Motor neuron (in vitro differentiated cells): ENCODE data around the gene SH3TC2. TPM values are rescaled to one million over a fixed set of nuclear protein-coding genes. Genes with fewer than 3 reads are reported as not detected.

Experiments used
- ATAC-seq, 8 experiments: fragments of 200-7000 bp; cut with Tn5 transposase; replicated peaks in 6 of 8; 2 replicates each; pipeline ENCODE4 v1.8.0; 2021; ENCODE audit warnings: mild to moderate bottlenecking in 8 of 8, moderate library complexity in 8 of 8
- H3K27ac ChIP-seq, 2 donors: fragments of 250-450 bp; sonication (Bioruptor Pico); 2 replicates each; pipeline ENCODE4 v1.9.0; 2021; ENCODE audit warnings: antibody characterized with exemption in 2 of 2, mild to moderate bottlenecking in 2 of 2, moderate library complexity in 1 of 2
- H3K4me1 ChIP-seq, 2 donors: fragments of 250-450 bp; sonication (Bioruptor Pico); replicated peaks in 1 of 2; 2 replicates each; pipeline ENCODE4 v1.6.1; 2021; ENCODE audit warnings: antibody characterized with exemption in 2 of 2, mild to moderate bottlenecking in 2 of 2, moderate library complexity in 1 of 2
- H3K4me3 ChIP-seq, 5 donors: fragments of 250-450 bp; sonication (Bioruptor Pico); 2 replicates each; pipeline ENCODE4 v1.9.0; 2021; ENCODE audit warnings: antibody characterized with exemption in 5 of 5, mild to moderate bottlenecking in 5 of 5, moderate library complexity in 4 of 5
- WGBS, 10 experiments: fragments of 450-650 bp; shearing (Covaris generic); methylation state at CpG; one replicate each; pipeline ENCODE4 v1.0.0; 2022; 5-methylcytosine and 5-hydroxymethylcytosine counted together
- in situ Hi-C, 9 experiments: fragments of 400-800 bp; cut with MboI; loops; one replicate each; pipeline ENCODE4 v1.15.0; 2021; ENCODE audit warnings: low sequenced_read_pairs in 9 of 9, low pct_unique_long_range_greater_than_20kb in 2 of 9; ENCODE audit not compliant: unreplicated experiment in 9 of 9
- total RNA-seq, 8 experiments: library from RNA; unstranded; fragments of 300-600 nt; gene quantifications; 2 replicates each; pipeline versions ENCODE4 v1.2.3 to v1.2.4, GENCODE V29; 2022

Gene SH3TC2
- total RNA-seq, 8 experiments from 2014 or later, result 0.11 to 51.6 (median 0.93) TPM

DNA sequence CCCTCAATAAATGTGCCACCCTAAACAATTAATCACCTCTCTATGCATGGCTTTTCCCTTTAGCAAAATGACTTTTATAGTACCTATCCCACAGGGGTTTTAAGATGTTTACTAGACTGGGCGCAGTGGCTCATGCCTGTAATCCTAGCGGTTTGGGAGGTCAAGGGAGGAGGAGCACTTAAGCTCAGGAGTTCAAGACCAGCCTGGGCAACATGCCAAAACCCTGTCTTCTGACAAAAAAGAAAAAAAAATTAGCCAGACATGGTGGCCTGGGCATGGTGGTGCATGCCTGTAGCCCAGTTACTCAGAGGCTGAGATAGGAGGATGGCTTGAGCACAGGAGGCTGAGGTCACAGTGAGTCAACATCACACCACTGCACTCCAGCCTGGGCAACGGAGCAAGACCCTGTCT is 13.5 kb downstream of the SH3TC2 start:
- WGBS, 10 experiments, result 40 to 100% (median 78%) methylated on average over 1 to 3 of the region's 3 CpGs; no CpG with 5 or more reads in 2 of the 10 experiments
- Histone ChIP-seq H3K4me3 (no peak overlapping the region), H3K4me1 (no peaks in the 10 kb centered on the region), H3K27ac (no peak overlapping the region)
- ATAC-seq, result no peak
- in situ Hi-C loops, result loop anchor here in 6 of 9 experiments (25.0 kb wide), 2 partner anchors 312 to 612 kb away; no protein-coding TSS in a partner anchor

DNA sequence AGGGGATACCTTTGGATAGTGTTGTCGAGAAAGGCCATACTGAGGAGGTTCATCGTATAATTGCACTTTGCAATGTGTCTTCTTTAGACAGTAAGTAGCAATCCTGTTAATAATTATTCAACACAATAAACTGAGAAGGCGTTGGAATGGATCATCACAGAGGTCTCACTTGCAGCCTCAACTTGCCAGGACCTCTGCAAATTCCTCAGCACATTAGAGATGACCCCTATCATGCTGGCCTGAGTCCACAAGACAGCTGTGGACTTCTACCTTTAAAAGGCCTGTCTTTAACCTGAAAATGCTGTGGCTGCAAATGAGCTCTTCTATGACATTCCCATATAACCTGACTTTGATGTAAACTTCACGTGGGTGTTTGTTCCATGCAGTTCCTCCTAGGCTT is 14.1 kb downstream of the SH3TC2 start:
- in situ Hi-C loops, result loop anchor here in 6 of 9 experiments (25.0 kb wide), 2 partner anchors 312 to 612 kb away; no protein-coding TSS in a partner anchor
- WGBS, 10 experiments, result 29 to 100% (median 62%) methylated on average over 1 to 4 of the region's 4 CpGs; no CpG with 5 or more reads in 1 of the 10 experiments
- H3K4me1 ChIP-seq, result no peaks in the 10 kb centered on the region
- ATAC-seq, result no peak
- no peak overlapping the region for H3K4me3 ChIP-seq
- H3K27ac ChIP-seq, result no peak overlapping the region

DNA sequence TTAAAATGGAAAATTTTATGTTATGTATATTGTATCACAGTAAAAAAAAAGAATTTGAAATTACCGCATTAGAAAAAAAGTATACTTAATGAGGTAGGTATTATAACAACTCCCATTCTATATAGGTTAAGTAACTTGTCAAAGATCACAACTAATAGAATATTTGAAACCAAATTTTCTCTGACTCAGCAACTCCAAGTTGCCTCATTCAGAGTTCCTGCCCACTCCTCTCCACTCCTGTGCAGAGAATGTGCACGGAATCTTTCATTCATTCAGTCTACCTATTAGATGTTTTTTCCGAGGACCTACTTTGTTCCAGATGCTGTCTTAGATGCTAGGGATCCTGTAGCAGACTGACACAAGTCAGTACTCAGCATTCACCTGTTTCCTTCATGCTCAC is 15.4 kb downstream of the SH3TC2 start:
- no peaks in the 10 kb centered on the region for H3K4me1 ChIP-seq
- in situ Hi-C loops, result loop anchor here in 6 of 9 experiments (25.0 kb wide), 2 partner anchors 310 to 610 kb away; no protein-coding TSS in a partner anchor
- no peak for ATAC-seq
- H3K4me3 ChIP-seq, result no peak overlapping the region
- WGBS, 10 experiments, result 80 to 100% (median 100%) methylated on average over 1 to 3 of the region's 3 CpGs; no CpG with 5 or more reads in 1 of the 10 experiments
- no peak overlapping the region for H3K27ac ChIP-seq

DNA sequence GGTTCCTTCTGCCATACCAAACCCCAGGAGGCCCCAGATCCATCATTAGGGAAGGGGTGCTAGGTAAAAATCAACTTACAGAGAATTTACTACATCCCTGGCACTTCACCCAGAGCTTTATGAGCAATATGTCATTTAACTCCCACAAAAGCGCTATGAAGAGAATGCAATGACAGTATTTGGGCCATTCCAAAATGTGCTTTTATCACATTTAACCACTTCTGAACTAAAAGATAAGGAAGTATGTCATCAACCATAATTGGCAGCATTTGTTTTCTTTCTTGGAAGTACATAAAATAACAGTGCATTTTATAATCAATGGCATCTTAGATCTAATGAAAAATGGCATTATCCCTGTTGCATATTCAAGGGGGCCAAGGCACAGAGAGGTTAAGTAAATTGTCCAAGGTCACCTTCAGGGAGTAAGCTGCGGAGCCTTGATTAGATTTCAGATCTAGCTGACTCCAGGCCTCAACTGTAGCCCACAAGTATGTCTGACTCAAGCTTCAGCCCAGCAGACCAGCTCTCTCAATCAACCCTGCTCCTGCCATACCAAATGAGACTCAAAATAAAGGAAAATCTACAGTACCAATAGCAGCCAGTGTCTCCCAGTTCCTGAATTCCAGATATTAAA is 16.5 kb downstream of the SH3TC2 start:
- no peak for ATAC-seq
- Histone ChIP-seq H3K27ac (no peak overlapping the region), H3K4me3 (no peak overlapping the region), H3K4me1 (no peaks in the 10 kb centered on the region)
- 70 to 100% (median 94%) methylated on average over 1 to 2 of the region's 2 CpGs for WGBS, 10 experiments
- in situ Hi-C loops, result loop anchor here in 6 of 9 experiments (25.0 kb wide), 2 partner anchors 309 to 609 kb away; no protein-coding TSS in a partner anchor

DNA sequence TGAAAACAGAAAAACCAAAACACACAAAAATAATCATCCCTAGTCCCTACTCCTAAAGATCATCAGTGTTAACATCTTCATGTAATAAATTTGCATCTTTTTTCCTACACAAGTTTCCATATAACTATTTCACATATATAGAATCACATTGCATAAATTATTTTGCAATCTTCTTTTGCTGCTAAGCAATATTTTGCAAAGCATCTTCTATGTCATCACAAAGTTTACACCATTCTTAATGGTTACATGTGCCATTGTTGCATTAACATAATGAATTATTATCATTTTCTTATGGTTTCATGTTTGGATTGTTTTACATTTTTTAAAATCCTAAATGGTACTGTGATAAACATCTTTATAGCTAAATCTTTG is 17.8 kb downstream of the SH3TC2 start:
- in situ Hi-C loops, result loop anchor here in 6 of 9 experiments (25.0 kb wide), 2 partner anchors 308 to 608 kb away; no protein-coding TSS in a partner anchor

DNA sequence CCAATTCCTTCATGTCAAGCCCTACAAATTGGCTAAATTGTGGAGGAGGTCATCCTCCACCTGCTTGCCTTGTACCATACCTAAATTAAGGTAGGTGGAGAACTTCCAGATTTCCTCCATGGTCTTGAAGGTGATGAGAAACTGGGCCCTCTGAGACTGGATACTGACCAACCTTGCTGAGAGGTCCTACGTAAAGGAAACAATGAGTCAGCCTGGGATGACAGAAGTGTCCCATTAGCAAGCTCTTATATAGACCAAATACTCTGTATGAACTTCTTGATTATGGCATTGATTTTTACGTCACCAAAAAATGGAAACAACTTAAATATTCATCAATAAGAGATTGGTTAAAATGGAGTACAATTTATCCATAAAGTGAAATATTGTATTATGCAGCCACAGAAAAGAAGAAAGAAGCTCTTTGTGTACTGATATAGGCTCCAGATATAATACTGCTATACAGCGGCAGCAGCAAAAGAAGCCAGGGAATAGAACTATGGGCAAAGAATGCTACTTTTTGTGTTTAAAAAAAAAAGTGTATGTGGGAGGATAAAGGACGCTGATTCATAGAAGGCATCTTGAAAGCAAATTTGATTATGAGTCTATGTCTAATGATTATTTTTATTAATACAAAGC is 18.3 kb downstream of the SH3TC2 start:
- in situ Hi-C loops, result loop anchor here in 6 of 9 experiments (25.0 kb wide), 2 partner anchors 307 to 607 kb away; no protein-coding TSS in a partner anchor
- no peaks in the 10 kb centered on the region for H3K4me1 ChIP-seq
- no peak overlapping the region for H3K27ac ChIP-seq
- no peak for ATAC-seq
- WGBS, 10 experiments, result 64 to 100% (median 85%) methylated on average over 1 to 4 of the region's 4 CpGs
- no peak overlapping the region for H3K4me3 ChIP-seq

More for the DNA sequence above, 17.8 kb downstream of the SH3TC2 start:
- ATAC-seq, result peak in 1 of 8 experiments; percentile 73
- no peak overlapping the region for H3K27ac ChIP-seq
- no peaks in the 10 kb centered on the region for H3K4me1 ChIP-seq
- H3K4me3 ChIP-seq, result no peak overlapping the region

DNA sequence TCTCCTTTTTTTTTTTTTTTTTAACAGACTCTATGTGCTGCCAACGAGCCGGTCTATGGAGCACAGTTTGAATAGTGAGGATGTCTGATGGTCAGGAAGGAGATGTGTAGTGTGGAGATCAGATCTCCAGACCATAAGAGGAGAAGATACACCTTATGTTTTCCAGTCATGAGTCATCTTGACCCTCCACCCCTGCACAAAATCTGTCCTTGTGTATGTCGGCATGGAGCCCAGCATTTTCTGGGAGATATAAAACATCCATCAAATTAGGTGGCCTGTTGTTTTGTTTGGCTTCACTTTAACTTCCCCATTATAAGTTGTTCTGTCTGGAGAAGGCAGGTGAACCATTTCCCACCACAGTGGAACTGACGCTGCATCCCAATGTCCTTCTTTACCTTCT is 19.2 kb downstream of the SH3TC2 start:
- no peaks in the 10 kb centered on the region for H3K4me1 ChIP-seq
- no peak for ATAC-seq
- in situ Hi-C loops, result loop anchor here in 6 of 9 experiments (25.0 kb wide), 2 partner anchors 306 to 606 kb away; no protein-coding TSS in a partner anchor
- H3K4me3 ChIP-seq, result no peak overlapping the region
- H3K27ac ChIP-seq, result no peak overlapping the region
- WGBS, 10 experiments, result 77 to 100% (median 83%) methylated on average over 2 to 4 of the region's 4 CpGs; no CpG with 5 or more reads in 3 of the 10 experiments

DNA sequence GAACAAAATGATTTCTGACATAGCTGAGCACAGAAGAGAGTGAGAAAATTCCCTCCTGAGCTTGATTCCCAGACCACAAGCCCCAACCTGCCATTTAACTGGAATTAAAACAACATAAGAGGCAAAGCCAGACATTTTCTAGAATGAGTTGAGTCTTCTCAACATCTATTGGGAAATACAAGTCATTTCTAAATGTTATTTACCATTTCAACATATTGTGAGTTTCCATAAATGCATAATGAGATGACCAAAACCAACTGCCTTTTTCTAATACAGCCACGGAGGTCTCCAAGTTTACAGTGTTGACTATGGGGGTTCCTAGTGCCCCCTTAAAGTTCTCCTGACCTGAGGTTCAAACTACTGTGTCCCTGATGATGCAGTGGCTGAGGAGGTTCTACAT is 20.0 kb downstream of the SH3TC2 start:
- 33 to 83% (median 57%) methylated on average over 1 of the region's 1 CpG; no CpG with 5 or more reads in 5 of the 10 experiments for WGBS, 10 experiments
- in situ Hi-C loops, result loop anchor here in 6 of 9 experiments (25.0 kb wide), 2 partner anchors 306 to 606 kb away; no protein-coding TSS in a partner anchor

DNA sequence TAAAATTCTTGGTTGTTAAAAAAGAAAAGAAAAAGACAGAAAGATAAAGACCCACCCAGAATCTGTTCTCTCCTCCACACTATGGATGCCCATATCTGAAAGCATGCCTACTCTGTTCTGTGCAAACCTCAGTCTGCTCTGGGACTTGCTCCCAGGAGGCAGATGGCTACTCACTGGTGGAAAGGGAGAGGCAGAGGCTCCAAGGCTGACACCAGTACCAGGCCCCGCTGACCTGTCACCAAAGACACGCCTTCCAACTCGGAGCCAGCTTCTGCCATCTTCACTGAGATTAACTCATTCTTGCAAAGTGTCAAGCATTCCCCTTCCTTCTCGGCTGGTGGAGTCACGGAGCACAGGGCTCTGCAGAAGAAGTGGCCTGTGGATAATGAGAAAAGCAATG is 21.6 kb downstream of the SH3TC2 start:
- WGBS, 10 experiments, result 50 to 96% (median 80%) methylated on average over 1 to 5 of the region's 5 CpGs; no CpG with 5 or more reads in 2 of the 10 experiments
- in situ Hi-C loops, result loop anchor here in 6 of 9 experiments (25.0 kb wide), 2 partner anchors 304 to 604 kb away; no protein-coding TSS in a partner anchor
- H3K4me3 ChIP-seq, result no peak overlapping the region
- no peak overlapping the region for H3K27ac ChIP-seq
- no peak for ATAC-seq
- H3K4me1 ChIP-seq, result no peaks in the 10 kb centered on the region

More for the DNA sequence above, 20.0 kb downstream of the SH3TC2 start:
- no peak overlapping the region for H3K4me3 ChIP-seq
- no peak overlapping the region for H3K27ac ChIP-seq
- no peaks in the 10 kb centered on the region for H3K4me1 ChIP-seq
- ATAC-seq, result no peak

DNA sequence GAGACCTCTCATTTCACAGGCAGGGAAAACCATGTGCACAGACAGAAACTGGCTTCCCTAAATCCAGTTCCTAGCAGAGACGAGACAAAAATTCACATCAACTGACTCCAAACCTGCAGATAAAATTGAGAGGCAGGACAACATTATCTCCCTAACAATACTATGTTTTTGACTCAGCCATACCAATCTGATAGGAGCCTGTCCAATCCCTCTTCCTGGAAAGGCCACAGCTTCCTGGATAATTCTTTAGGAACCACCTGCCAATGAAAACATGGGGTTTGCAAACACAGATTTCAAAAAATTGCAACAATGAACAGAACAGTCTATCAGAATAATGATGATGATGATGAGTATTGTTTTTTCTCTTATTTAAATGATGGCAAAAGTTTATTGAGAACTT is 22.4 kb downstream of the SH3TC2 start:
- no peaks in the 10 kb centered on the region for H3K4me1 ChIP-seq
- no peak overlapping the region for H3K27ac ChIP-seq
- WGBS, 10 experiments, result 43 to 100% (median 100%) methylated on average over 1 of the region's 1 CpG; no CpG with 5 or more reads in 5 of the 10 experiments
- no peak for ATAC-seq
- H3K4me3 ChIP-seq, result no peak overlapping the region
- in situ Hi-C loops, result loop anchor here in 6 of 9 experiments (25.0 kb wide), 2 partner anchors 303 to 603 kb away; no protein-coding TSS in a partner anchor

DNA sequence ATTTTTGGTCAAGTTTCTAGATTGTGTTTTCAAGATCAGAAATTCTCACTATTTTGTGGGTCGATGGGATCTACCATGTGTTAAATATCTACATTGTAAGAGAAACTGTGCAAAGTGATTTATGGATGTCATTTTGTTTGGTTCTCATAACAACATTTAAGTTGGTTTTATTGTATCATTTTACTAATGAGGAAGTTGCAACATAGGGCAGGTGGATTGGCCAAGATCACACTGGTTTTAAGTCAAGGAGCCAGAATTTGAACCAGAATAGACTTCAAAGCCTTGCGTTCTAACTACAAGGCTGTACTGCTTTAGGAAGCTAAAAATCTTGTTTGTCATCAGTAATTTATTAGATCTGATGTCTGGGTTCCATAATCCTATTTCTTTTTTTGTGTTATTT is 23.4 kb downstream of the SH3TC2 start:
- Histone ChIP-seq H3K4me1 (no peaks in the 10 kb centered on the region), H3K4me3 (no peak overlapping the region), H3K27ac (no peak overlapping the region)
- in situ Hi-C loops, result loop anchor here in 7 of 9 experiments (10.0 to 25.0 kb wide), 3 partner anchors 302 to 602 kb away; no protein-coding TSS in a partner anchor
- 40 to 100% (median 77%) methylated on average over 1 to 2 of the region's 2 CpGs for WGBS, 10 experiments
- no peak for ATAC-seq

DNA sequence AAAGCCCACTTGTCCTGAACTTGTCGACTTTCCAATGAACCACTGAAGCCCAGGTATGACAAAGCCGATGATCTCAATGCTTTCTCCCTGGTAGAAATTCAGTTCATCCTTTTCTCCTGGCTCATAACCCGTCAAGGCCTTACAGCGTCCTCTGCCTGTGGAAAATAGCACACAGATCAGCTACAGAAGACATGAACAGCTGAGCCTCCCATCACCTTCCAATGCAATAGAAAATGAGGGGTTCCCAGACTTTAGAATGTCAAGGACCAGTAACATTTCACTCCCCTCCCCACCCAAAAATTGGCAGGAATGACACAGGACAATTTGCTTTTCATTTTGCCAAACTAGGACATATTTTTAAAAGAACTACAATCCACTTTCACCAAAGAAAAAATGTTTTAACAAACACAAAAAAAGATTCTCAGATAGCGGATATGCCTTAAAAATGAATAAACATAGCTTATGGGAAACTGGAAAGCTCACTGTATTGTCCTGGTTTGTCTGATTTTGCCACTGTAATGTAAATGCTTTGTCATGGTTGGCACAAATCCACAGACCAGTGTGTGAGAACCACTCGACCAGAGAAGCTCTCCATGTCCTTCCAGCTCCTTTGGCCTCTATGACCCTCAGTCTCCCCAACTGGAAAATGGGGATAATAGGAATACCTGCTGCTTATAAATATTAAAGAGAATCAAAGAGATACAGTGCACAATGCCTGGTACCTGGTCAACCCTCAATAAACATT is 24.4 kb downstream of the SH3TC2 start:
- in situ Hi-C loops, result loop anchor here in 7 of 9 experiments (10.0 to 25.0 kb wide), 3 partner anchors 301 to 601 kb away; no protein-coding TSS in a partner anchor
- H3K4me3 ChIP-seq, result no peak overlapping the region
- no peak overlapping the region for H3K27ac ChIP-seq
- WGBS, 10 experiments, result 69 to 100% (median 89%) methylated on average over 1 to 6 of the region's 6 CpGs; no CpG with 5 or more reads in 1 of the 10 experiments
- no peaks in the 10 kb centered on the region for H3K4me1 ChIP-seq
- ATAC-seq, result no peak
